Osteoblast (primary cell): ENCODE data around the gene NME7. TPM values are rescaled to one million over a fixed set of nuclear protein-coding genes. Genes with fewer than 3 reads are reported as not detected.

Experiments
- DNase-seq: peaks from one replicate; pipeline ENCODE4 v3.0.0; 2011; ENCODE audit warnings: low spot score, mixed read lengths; ENCODE audit not compliant: insufficient read length; ENCODE audit errors: missing footprints
- H2AFZ ChIP-seq: 2 replicates; pipeline ENCODE4 v1.6.0; 2011; ENCODE audit warnings: mild to moderate bottlenecking, low read length
- H3K27ac ChIP-seq: 2 replicates; pipeline ENCODE4 v1.5.1; 2011; ENCODE audit warnings: mild to moderate bottlenecking, low read depth, low read length, moderate library complexity
- H3K27me3 ChIP-seq: 2 replicates; pipeline ENCODE4 v1.6.0; 2012; ENCODE audit warnings: mild to moderate bottlenecking, control low read depth, inconsistent platforms, low read length, moderate library complexity; ENCODE audit not compliant: insufficient read depth
- H3K36me3 ChIP-seq: 2 replicates; pipeline ENCODE4 v1.5.1; 2011; ENCODE audit warnings: mild to moderate bottlenecking, low read length, control low read depth, moderate library complexity; ENCODE audit not compliant: insufficient read depth
- H3K4me1 ChIP-seq: 2 replicates; pipeline ENCODE4 v1.5.1; 2011; ENCODE audit warnings: mild to moderate bottlenecking, low read length, control low read depth, moderate library complexity; ENCODE audit not compliant: insufficient read depth
- H3K4me2 ChIP-seq: 2 replicates; pipeline ENCODE4 v1.6.0; 2011; ENCODE audit warnings: mild to moderate bottlenecking, low read length; ENCODE audit not compliant: insufficient read depth
- H3K4me3 ChIP-seq: fragments of 200-600 bp; sonication (generic); 3 replicates; pipeline ENCODE4 v1.5.1; 2012; ENCODE audit warnings: mild to moderate bottlenecking, low read length, inconsistent platforms; ENCODE audit not compliant: insufficient read depth
- H3K79me2 ChIP-seq: 2 replicates; pipeline ENCODE4 v1.6.0; 2012; ENCODE audit warnings: mild to moderate bottlenecking, low read length, control low read depth, inconsistent platforms; ENCODE audit not compliant: insufficient read depth
- H3K9me3 ChIP-seq: 2 replicates; pipeline ENCODE4 v1.5.1; 2011; ENCODE audit warnings: low read depth, low read length, control low read depth
- H4K20me1 ChIP-seq: 2 replicates; pipeline ENCODE4 v1.6.0; 2012; ENCODE audit warnings: mild to moderate bottlenecking, low read length, control low read depth; ENCODE audit not compliant: insufficient read depth
- CTCF ChIP-seq: IDR thresholded peaks from 2 replicates; pipeline ENCODE4 v1.5.1; 2011; ENCODE audit warnings: mild to moderate bottlenecking, low read depth, low read length, moderate library complexity; ENCODE audit errors: extremely low read depth
- total RNA-seq: library from RNA; depleted of rRNA; stranded (reverse); fragments of >200 nt; gene quantifications from 2 replicates; pipeline ENCODE4 v1.2.3, GENCODE V29; 2012

The NME7 gene
- total RNA-seq, 1 donor, result 31.5 TPM

DNA sequence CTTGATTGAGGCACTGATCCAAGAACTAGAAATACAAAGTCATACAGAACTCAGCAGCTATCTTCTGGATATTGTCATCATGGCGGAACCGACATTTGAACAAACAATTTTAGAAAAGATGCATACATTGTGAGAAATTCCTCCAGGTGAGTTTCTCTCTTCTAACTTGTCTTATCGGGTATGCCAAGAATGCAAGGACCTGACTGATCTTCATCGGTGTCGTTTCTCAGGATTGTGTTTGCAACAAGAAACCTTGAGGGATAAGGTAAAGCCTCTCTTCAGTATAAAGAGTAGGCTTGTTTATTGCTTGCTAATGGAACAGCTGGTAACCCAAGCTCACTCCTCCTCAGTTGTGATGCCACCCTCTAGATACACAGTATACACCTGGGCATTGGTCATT is 62.2 kb downstream of the NME7 start:
- Histone ChIP-seq H3K27ac (no peak overlapping the region), H3K4me2 (no peak overlapping the region), H3K27me3 (no peaks in the 10 kb centered on the region), H3K4me1 (peaks cover 3% of the 10 kb centered on the region), H3K9me3 (no peaks in the 10 kb centered on the region), H3K36me3 (no peaks in the 10 kb centered on the region), H2AFZ (no peak overlapping the region), H4K20me1 (no peaks in the 10 kb centered on the region), H3K79me2 (no peaks in the 10 kb centered on the region), H3K4me3 (no peak overlapping the region)
- DNase-seq, result no peak
- TF ChIP-seq CTCF, result no peak

DNA sequence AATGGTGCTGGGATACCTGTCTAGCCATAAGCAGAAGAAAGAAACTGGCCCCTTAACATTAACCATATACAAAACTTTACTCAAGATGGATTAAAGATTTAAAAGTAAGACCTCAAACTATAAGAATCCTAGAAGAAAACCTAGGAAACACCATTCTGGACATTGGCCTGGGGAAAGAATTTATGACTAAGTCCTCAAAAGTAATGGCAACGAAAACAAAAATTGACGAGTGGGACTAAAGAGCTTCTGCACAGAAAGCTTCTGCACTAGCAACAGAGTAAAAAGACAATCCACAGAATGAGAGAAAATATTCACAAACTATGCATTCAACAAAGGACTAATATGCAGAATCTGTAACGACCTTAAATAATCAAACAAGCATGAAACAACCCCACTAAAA is 66.7 kb downstream of the NME7 start:
- no peaks in the 10 kb centered on the region for H3K79me2 ChIP-seq

DNA sequence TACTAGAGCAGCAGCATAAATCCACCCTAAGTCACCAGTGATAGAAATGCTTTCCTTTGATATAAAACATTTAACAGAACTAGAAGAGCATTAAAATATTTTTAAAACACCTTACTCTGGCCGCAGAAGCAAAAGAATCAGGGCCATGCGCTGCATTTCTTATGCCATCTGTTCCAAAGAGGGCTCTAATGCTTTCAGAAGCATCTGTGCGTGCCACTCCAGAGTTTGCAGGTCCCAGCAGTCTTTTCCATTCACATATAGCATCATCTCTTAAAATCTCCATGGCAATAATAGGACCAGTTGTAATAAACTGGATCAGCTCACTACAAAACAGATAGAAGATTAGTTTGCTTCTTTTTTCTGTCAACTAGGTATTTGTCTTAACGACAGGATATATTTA is 69.2 kb downstream of the NME7 start:
- TF ChIP-seq CTCF, result no peak
- H3K27ac ChIP-seq, result no peak overlapping the region
- H4K20me1 ChIP-seq, result no peaks in the 10 kb centered on the region
- H2AFZ ChIP-seq, result no peak overlapping the region
- H3K36me3 ChIP-seq, result no peaks in the 10 kb centered on the region
- no peak for DNase-seq
- H3K4me3 ChIP-seq, result no peak overlapping the region
- peaks cover 3% of the 10 kb centered on the region for H3K4me1 ChIP-seq
- no peaks in the 10 kb centered on the region for H3K27me3 ChIP-seq
- H3K4me2 ChIP-seq, result no peak overlapping the region
- no peaks in the 10 kb centered on the region for H3K79me2 ChIP-seq
- H3K9me3 ChIP-seq, result no peaks in the 10 kb centered on the region

More for the DNA sequence above, 66.7 kb downstream of the NME7 start:
- H3K27me3 ChIP-seq, result no peaks in the 10 kb centered on the region
- H3K4me3 ChIP-seq, result no peak overlapping the region
- H3K4me1 ChIP-seq, result peaks cover 3% of the 10 kb centered on the region
- no peak for DNase-seq
- TF ChIP-seq CTCF, result no peak
- no peak overlapping the region for H3K4me2 ChIP-seq
- no peak overlapping the region for H3K27ac ChIP-seq
- H2AFZ ChIP-seq, result no peak overlapping the region
- no peaks in the 10 kb centered on the region for H3K36me3 ChIP-seq
- H4K20me1 ChIP-seq, result no peaks in the 10 kb centered on the region
- no peaks in the 10 kb centered on the region for H3K9me3 ChIP-seq

GRCh38 chr1:169295846-169296245 is 71.8 kb downstream of the NME7 start:
- TF ChIP-seq CTCF, result no peak
- Histone ChIP-seq H3K4me1 (peaks cover 3% of the 10 kb centered on the region), H3K4me2 (no peak overlapping the region), H3K79me2 (no peaks in the 10 kb centered on the region), H3K36me3 (no peaks in the 10 kb centered on the region), H3K27me3 (no peaks in the 10 kb centered on the region), H3K27ac (no peak overlapping the region), H2AFZ (no peak overlapping the region), H3K4me3 (no peak overlapping the region), H3K9me3 (no peaks in the 10 kb centered on the region), H4K20me1 (no peaks in the 10 kb centered on the region)
- DNase-seq, result no peak
